Activated B cell treated with CpG ODN at 0.5 μM for 24 hours (primary cell): ENCODE data around the gene HYDIN. TPM values are rescaled to one million over a fixed set of nuclear protein-coding genes. Genes with fewer than 3 reads are reported as not detected.
A peak's percentile ranks its signal among the peaks of the same experiment; 100 is the strongest.

Experiments
- ATAC-seq: fragments of 200-7000 bp; cut with Tn5 transposase; one replicate; pipeline ENCODE4 v1.10.0; 2021; ENCODE audit warnings: low read depth, mild to moderate bottlenecking, moderate library complexity
- CTCF ChIA-PET: fragments of 350-600 bp; sonication (Branson Sonifier 250); formaldehyde crosslinking; loops from one replicate; lab custom pipeline; 2021; ENCODE audit warnings: antibody characterized with exemption; lab: Charles Lee
- POLR2A ChIA-PET: fragments of 350-600 bp; sonication (Branson Sonifier 250); formaldehyde crosslinking; loops from one replicate; lab custom pipeline; 2021; ENCODE audit warnings: antibody characterized with exemption; lab: Charles Lee
- DNase-seq: peaks from one replicate; pipeline ENCODE4 v3.0.0; 2022
- H3K27ac Mint-ChIP-seq: one replicate; pipeline ENCODE4 v1.8.0; 2020; ENCODE audit warnings: mixed read lengths
- H3K27me3 Mint-ChIP-seq: one replicate; pipeline ENCODE4 v1.8.0; 2021; ENCODE audit warnings: mixed read lengths
- H3K36me3 Mint-ChIP-seq: one replicate; pipeline ENCODE4 v1.8.0; 2021; ENCODE audit warnings: low read depth, mixed read lengths
- H3K4me1 Mint-ChIP-seq: one replicate; pipeline ENCODE4 v1.8.0; 2021; ENCODE audit warnings: mixed read lengths
- H3K4me3 Mint-ChIP-seq: one replicate; pipeline ENCODE4 v1.8.0; 2020; ENCODE audit warnings: mild to moderate bottlenecking, mixed read lengths
- H3K9me3 Mint-ChIP-seq: one replicate; pipeline ENCODE4 v1.8.0; 2020; ENCODE audit warnings: mixed read lengths
- intact Hi-C: fragments of 100-400 bp; cut with micrococcal nuclease; formaldehyde crosslinking; loops from one replicate; pipeline ENCODE4 v1.15.1; 2024
- total RNA-seq: library from RNA; stranded (reverse); gene quantifications from 2 replicates; pipeline ENCODE4 v1.2.3, GENCODE V29; 2022
- TF ChIP-seq, protein P1 (sequence below): fragments of 200-600 bp; IDR thresholded peaks from one replicate; pipeline ENCODE4 v1.8.0; 2022; ENCODE audit warnings: antibody characterized with exemption, mild to moderate bottlenecking

HYDIN gene
- total RNA-seq, 1 donor from 2014 or later, result not detected

DNA sequence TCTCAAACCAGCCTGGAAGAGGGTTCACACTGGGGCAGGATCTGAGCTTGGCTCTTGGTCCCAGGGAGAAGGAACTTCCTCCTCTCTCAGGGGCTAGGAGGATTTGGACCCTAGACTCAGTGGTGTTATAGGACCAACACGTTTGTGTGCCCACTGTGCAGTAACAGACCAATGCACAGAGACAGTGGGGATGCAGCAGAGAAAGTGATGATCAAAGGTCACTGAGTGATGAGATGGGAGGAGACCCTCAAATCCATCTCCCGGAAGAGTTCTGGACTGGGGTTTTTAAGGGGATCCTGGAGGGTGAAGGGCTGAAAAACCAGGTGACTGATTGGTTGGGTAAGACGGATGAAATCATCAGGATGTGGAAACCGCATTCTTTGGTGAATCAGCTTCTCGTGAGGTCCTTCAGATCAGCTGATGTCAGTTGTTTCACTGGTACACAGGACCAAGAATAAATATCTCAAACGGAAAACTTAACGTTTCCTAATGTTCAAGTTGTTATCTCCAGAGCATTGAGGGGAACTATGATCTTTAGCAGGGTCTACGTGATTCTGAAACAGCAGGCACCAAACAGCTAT is 426.3 kb downstream of the HYDIN start:
- ChIA-PET CTCF (interaction anchor here (1.5 kb wide), 1 partner anchor 33 kb away, joined by 3 read pairs; no protein-coding TSS in a partner anchor), POLR2A (no interaction called here)
- peaks cover 4% of the 10 kb centered on the region for H3K36me3 Mint-ChIP-seq
- no peak overlapping the region for H3K27ac Mint-ChIP-seq
- intact Hi-C loops, result loop anchor here (10.0 kb wide), 1 partner anchor 1291 kb away; the partner anchor contains the start of genes DHX38 and TXNL4B
- peaks cover 15% of the 10 kb centered on the region for H3K27me3 Mint-ChIP-seq
- peaks cover 4% of the 10 kb centered on the region for H3K9me3 Mint-ChIP-seq
- DNase-seq (no peak), ATAC-seq (no peak)
- no peak overlapping the region for H3K4me3 Mint-ChIP-seq
- TF ChIP-seq, protein P1, sequence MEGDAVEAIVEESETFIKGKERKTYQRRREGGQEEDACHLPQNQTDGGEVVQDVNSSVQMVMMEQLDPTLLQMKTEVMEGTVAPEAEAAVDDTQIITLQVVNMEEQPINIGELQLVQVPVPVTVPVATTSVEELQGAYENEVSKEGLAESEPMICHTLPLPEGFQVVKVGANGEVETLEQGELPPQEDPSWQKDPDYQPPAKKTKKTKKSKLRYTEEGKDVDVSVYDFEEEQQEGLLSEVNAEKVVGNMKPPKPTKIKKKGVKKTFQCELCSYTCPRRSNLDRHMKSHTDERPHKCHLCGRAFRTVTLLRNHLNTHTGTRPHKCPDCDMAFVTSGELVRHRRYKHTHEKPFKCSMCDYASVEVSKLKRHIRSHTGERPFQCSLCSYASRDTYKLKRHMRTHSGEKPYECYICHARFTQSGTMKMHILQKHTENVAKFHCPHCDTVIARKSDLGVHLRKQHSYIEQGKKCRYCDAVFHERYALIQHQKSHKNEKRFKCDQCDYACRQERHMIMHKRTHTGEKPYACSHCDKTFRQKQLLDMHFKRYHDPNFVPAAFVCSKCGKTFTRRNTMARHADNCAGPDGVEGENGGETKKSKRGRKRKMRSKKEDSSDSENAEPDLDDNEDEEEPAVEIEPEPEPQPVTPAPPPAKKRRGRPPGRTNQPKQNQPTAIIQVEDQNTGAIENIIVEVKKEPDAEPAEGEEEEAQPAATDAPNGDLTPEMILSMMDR, result no peak
- peaks cover 20% of the 10 kb centered on the region for H3K4me1 Mint-ChIP-seq

DNA sequence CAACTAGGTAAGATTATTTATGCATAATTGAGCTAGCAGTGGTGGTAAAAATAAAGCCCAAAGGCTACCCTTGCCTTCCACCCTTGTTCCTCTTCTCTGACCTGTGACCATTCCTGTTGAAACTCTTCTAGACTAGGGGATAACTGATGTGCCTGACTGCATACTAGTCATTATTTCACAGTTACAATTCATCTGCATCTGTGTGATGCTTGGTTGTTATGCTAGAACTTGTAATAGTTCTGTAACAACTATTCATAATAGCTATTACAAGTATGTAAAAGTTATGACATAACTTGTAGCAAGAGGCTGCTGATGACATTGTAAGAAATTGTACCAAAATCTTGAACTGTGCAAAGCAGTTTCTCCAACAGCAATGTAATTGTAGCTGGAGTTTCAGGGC is 427.2 kb downstream of the HYDIN start:
- peaks cover 12% of the 10 kb centered on the region for H3K27me3 Mint-ChIP-seq
- peaks cover 28% of the 10 kb centered on the region for H3K4me1 Mint-ChIP-seq
- ChIA-PET CTCF (interaction anchor here (1.5 kb wide), 1 partner anchor 32 kb away, joined by 3 read pairs; no protein-coding TSS in a partner anchor), POLR2A (no interaction called here)
- DNase-seq (no peak), ATAC-seq (no peak)
- H3K36me3 Mint-ChIP-seq, result peaks cover 13% of the 10 kb centered on the region
- H3K27ac Mint-ChIP-seq, result no peak overlapping the region
- peaks cover 4% of the 10 kb centered on the region for H3K9me3 Mint-ChIP-seq
- TF ChIP-seq, protein P1, result no peak
- no peak overlapping the region for H3K4me3 Mint-ChIP-seq
- intact Hi-C loops, result loop anchor here (10.0 kb wide), 1 partner anchor 1291 kb away; the partner anchor contains the start of genes DHX38 and TXNL4B

DNA sequence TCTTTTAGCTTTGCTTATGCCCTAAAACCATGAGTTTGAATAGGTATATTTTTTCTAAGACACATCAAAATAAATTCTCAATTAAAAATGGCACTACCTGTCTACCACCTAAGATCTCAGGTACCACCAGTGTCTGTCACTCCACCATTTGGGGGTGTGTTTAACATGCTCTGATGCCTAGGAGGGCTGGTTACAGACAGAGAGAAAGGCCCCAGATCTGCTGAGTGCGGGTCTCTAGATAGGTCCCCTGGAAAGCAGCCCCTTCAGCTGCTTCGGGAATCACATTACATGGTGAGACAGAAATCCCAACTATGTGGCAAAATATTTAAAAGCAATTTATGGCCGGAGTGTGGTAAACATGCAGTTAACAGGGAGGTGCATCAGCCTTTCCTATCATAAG is 428.9 kb downstream of the HYDIN start:
- intact Hi-C loops, result loop anchor here (1.0 to 10.0 kb wide), 3 partner anchors 65 to 1293 kb away; partner anchors contain the start of genes CMTR2, DHX38 and TXNL4B
- ChIA-PET CTCF (no interaction called here), POLR2A (interaction anchor here (1.2 to 2.5 kb wide), 3 partner anchors 30 to 763 kb away, joined by 4 to 7 read pairs (median 4); partner anchors contain the start of gene CMTR2)
- ATAC-seq (no peak), DNase-seq (no peak)
- peaks cover 2% of the 10 kb centered on the region for H3K27me3 Mint-ChIP-seq
- H3K27ac Mint-ChIP-seq, result no peak overlapping the region
- peak overlapping the region; percentile 92 for H3K4me3 Mint-ChIP-seq
- peaks cover 27% of the 10 kb centered on the region for H3K36me3 Mint-ChIP-seq
- TF ChIP-seq, protein P1, result no peak
- peaks cover 4% of the 10 kb centered on the region for H3K9me3 Mint-ChIP-seq
- peaks cover 33% of the 10 kb centered on the region for H3K4me1 Mint-ChIP-seq

DNA sequence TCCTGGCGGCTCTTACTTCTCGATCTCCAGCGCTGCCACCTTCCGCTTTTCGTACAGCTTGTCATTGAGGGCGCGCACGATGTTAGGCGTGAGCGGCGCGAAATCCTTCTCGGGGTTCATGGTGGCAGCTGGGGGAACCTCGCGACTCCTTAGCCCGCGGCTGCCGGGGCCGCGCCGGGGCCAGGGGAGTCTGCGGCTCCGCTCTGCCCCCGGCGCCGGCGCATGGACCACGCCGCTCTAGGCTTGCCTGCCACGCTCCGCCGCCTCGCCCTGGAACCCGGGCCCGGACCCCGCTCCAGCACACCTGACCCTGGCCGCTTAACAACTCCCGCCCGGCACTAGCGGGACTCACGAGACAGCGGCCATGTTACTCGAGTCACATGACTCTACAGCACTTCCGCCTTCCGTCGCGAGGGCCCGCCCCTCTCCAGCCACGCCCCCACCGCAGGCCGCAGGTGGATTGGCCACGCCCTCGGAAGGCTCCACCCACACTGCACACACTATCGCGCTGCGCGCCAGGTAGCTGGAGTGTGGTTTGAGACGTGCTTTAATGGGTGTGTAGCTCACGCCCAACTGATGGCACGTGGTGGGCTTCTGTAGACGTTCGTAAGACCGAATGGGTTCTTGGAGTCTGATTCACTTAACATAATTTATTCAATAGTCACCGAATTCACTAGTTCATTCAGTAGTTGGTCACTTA is 429.6 kb downstream of the HYDIN start, which contains the start of gene VAC14:
VAC14 (minus strand) TSS at position 378 of the 700 bp plus-strand sequence; CDS start at position 120, 258 bp downstream.
- TF ChIP-seq, protein P1, result no peak
- ATAC-seq, result peak; percentile 97
- Mint-ChIP-seq H3K4me1 (peaks cover 34% of the 10 kb centered on the region), H3K4me3 (peak within 1 kb of the TSS; percentile 92), H3K36me3 (peaks cover 27% of the 10 kb centered on the region), H3K9me3 (peaks cover 4% of the 10 kb centered on the region), H3K27ac (peak within 1 kb of the TSS; percentile 90), H3K27me3 (peaks cover 2% of the 10 kb centered on the region)
- peak; percentile 98 for DNase-seq
- POLR2A ChIA-PET, result interaction anchor here (0.5 to 2.5 kb wide), 4 partner anchors 25 to 764 kb away, joined by 4 to 7 read pairs (median 4); partner anchors contain the start of gene CMTR2
- CTCF ChIA-PET, result no interaction called here
- intact Hi-C loops, result loop anchor here (1.0 to 10.0 kb wide), 3 partner anchors 64 to 1294 kb away; partner anchors contain the start of genes CMTR2, DHX38 and TXNL4B
